OCI-LY3 (cell line): Measurements from ENCODE around the gene SAMD4B.

Source experiments
- EZH2phosphoT487 ChIP-seq: fragments of 200-600 bp; shearing (Covaris generic); IDR thresholded peaks from 2 replicates; pipeline ENCODE4 v1.6.1; 2018; ENCODE audit warnings: antibody characterized with exemption, mixed run types, low read depth
- TF ChIP-seq, protein P1 (sequence below): fragments of 200-600, 300-600 bp; sonication (generic); IDR thresholded peaks from 2 replicates; pipeline ENCODE4 v1.5.1; 2014; ENCODE audit warnings: antibody characterized with exemption, low read length, low read depth

DNA sequence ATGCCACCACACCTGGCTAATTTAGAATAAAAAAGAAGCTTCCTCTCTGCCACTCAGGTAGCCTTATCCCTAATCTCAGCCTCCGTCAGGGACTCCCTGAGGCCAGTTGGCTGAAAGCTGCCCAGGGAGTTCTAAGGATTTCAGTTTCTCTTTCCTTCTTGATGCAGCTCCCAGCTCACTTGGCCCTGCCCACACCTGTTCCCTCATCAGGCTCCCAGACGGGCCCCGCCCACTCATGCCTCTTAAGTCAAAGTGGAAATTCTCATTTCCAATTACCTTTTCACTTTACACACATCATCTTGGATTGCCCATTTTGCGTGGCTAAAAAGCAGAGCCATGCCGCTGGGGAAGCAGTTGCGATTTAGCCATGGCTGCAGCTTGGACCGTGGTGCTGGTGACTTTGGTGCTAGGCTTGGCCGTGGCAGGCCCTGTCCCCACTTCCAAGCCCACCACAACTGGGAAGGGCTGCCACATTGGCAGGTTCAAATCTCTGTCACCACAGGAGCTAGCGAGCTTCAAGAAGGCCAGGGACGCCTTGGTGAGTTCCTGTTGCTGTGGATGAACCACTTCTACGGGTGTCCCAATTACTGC, 46.1 kb upstream of the SAMD4B start, which contains the start of gene IFNL1:
- TF ChIP-seq, protein P1, sequence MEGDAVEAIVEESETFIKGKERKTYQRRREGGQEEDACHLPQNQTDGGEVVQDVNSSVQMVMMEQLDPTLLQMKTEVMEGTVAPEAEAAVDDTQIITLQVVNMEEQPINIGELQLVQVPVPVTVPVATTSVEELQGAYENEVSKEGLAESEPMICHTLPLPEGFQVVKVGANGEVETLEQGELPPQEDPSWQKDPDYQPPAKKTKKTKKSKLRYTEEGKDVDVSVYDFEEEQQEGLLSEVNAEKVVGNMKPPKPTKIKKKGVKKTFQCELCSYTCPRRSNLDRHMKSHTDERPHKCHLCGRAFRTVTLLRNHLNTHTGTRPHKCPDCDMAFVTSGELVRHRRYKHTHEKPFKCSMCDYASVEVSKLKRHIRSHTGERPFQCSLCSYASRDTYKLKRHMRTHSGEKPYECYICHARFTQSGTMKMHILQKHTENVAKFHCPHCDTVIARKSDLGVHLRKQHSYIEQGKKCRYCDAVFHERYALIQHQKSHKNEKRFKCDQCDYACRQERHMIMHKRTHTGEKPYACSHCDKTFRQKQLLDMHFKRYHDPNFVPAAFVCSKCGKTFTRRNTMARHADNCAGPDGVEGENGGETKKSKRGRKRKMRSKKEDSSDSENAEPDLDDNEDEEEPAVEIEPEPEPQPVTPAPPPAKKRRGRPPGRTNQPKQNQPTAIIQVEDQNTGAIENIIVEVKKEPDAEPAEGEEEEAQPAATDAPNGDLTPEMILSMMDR, result no peak
- no peak for TF ChIP-seq EZH2phosphoT487
